GM23338 (cell line): Measurements from ENCODE around the gene FOXN1.

Experiments
- EZH2 ChIP-seq: fragments of 200-600 bp; sonication (generic); IDR thresholded peaks from one replicate; pipeline ENCODE4 v1.8.0; 2017; ENCODE audit warnings: antibody characterized with exemption, mild to moderate bottlenecking, low read depth; ENCODE audit not compliant: unreplicated experiment
- EZH2phosphoT487 ChIP-seq: fragments of 200-600 bp; sonication (generic); IDR thresholded peaks from one replicate; pipeline ENCODE4 v1.8.1; 2018; ENCODE audit warnings: antibody characterized with exemption; ENCODE audit not compliant: unreplicated experiment
- JUNB ChIP-seq: IDR thresholded peaks from one replicate; pipeline ENCODE4 v1.6.1; 2016; ENCODE audit warnings: antibody characterized with exemption; ENCODE audit not compliant: unreplicated experiment
- POLR2AphosphoS5 ChIP-seq: IDR thresholded peaks from 2 replicates; pipeline ENCODE4 v1.6.1; 2016; ENCODE audit warnings: antibody characterized with exemption, low read depth
- REST ChIP-seq: IDR thresholded peaks from one replicate; pipeline ENCODE4 v1.6.1; 2018; ENCODE audit warnings: antibody characterized with exemption; ENCODE audit not compliant: unreplicated experiment
- STAT1 ChIP-seq: IDR thresholded peaks from one replicate; pipeline ENCODE4 v1.6.1; 2016; ENCODE audit warnings: antibody characterized with exemption; ENCODE audit not compliant: unreplicated experiment
- ZNF331 ChIP-seq: fragments of 250-450 bp; sonication (Bioruptor Pico); IDR thresholded peaks from 2 replicates; pipeline ENCODE4 v1.5.0; 2020; ENCODE audit warnings: low read depth, mild to moderate bottlenecking, moderate library complexity
- TF ChIP-seq, protein P1 (sequence below), 2 experiments: fragments of 200-600 bp in 1 of 2; sonication (generic) in 1 of 2; conservative IDR thresholded peaks; 2 replicates each; pipeline versions ENCODE4 v1.5.1 to v1.6.1; 2016 to 2017; ENCODE audit warnings: antibody characterized with exemption in 2 of 2, low read depth in 2 of 2, mild to moderate bottlenecking in 2 of 2, moderate library complexity in 1 of 2

DNA sequence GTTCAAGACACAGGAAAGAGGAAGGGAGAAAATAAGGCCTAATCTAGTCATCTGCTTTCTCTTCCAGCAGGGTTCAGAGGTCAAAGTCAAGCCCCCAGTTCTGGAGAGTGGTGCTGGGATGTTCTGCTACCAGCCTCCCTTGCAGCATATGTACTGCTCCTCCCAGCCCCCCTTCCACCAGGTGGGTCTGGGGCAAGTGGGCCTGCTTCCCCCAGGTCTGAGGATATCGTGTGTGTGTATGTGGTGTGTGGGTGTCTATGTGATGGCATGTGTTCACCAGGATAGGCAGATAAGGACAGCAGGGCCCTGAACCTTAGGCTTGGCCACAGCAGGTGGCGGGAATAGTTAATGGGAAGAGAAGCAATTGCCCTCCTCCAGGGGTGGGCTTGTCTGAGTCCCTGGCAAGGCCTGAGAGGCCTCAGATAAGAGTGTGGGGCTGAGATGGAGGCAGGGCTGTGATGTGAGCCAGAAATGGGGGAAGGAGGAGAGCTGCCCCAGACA lies 21.1 kb downstream of the FOXN1 start:
- TF ChIP-seq EZH2 (no peak), POLR2AphosphoS5 (no peak), STAT1 (no peak), JUNB (no peak), EZH2phosphoT487 (no peak), ZNF331 (CRISPR knock-in tag) (no peak), REST (no peak)
- TF ChIP-seq, protein P1, sequence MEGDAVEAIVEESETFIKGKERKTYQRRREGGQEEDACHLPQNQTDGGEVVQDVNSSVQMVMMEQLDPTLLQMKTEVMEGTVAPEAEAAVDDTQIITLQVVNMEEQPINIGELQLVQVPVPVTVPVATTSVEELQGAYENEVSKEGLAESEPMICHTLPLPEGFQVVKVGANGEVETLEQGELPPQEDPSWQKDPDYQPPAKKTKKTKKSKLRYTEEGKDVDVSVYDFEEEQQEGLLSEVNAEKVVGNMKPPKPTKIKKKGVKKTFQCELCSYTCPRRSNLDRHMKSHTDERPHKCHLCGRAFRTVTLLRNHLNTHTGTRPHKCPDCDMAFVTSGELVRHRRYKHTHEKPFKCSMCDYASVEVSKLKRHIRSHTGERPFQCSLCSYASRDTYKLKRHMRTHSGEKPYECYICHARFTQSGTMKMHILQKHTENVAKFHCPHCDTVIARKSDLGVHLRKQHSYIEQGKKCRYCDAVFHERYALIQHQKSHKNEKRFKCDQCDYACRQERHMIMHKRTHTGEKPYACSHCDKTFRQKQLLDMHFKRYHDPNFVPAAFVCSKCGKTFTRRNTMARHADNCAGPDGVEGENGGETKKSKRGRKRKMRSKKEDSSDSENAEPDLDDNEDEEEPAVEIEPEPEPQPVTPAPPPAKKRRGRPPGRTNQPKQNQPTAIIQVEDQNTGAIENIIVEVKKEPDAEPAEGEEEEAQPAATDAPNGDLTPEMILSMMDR (conservative IDR thresholded peaks at IDR 0.05; ENCODE audit: low read depth in 2 of 2): no peak
